Embryonic facial prominence (tissue), 1 donor: ENCODE measurements around the gene TNNT1.
"Not testable (repeated sequence)": the region's sequence is repeated elsewhere in the genome, so short reads cannot be mapped to it uniquely, and the experiment has no call there.

Source experiments
- DNase-seq: peaks from one replicate; pipeline ENCODE4 v3.0.0-alpha.2; 2016; ENCODE audit errors: extremely low spot score

TNNT1 gene, protein sequence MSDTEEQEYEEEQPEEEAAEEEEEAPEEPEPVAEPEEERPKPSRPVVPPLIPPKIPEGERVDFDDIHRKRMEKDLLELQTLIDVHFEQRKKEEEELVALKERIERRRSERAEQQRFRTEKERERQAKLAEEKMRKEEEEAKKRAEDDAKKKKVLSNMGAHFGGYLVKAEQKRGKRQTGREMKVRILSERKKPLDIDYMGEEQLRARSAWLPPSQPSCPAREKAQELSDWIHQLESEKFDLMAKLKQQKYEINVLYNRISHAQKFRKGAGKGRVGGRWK

DNA sequence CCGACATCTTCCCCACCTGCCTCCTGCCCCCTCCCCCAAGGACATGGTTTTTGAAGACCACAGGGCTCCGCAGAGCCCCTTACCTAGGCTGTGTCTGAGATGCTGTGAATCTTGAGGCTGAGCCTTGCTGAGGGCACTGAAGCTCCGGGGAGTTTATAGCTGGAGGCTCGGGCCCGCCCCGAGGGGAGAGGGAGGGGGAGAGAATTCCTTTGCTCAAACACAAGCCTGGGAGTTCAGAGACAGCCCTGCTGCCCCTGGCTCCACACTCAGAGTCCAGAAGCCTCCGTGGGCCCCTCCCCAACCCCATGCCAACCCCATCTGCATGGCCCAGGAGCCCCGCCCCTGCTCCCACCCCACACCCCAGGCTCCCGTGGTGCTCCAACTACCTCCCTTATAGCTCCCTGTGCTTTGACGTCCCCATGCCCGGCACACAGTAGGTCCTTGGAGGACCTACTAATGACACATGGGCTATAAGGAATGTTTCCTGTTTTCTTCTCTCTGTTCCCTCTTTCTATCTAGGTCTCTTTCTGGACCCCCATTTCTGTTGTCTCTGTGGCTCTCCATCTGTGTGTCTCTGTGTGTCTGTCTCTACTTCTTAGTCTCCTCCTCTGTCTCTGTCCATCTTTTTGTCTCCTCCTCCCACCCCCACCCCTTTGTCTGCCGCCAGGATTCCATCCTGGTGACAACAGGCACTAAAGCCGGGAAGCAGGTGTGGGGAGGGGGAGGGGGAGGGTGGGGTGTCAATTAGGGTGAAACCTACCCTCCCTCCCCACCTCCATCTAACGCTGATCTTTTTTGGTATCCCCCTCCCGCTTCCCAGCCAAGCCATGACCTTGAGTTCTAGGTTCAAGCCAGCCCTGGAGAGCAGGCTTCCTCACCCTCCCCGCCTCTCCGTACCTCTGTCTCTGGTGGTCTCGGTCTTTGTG is at the start of gene TNNT1:
Gene TNNT1, minus strand, starts transcription at position 129 of the 926 bp plus-strand sequence. CDS start 2,049 bp downstream, outside the sequence.
- no peak for DNase-seq

DNA sequence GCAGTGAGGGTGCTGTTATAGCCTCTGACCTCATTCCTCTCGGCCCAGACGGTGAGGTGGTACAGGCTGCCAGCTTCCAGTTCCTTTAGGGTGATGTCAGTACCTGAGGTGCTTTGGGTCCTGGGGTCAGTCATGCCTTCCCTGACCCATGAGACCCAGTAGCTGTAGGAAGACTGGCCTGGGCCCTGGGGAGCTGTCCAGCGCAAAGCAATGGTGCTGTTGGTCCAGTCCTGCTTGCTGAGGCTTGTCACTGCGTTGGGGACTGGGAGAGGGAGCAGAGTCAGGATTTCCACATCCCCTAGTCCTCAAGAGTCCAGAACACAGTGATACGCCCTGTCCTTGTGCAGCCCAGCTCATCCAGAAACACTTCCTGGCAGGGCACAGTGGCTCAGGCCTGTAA is 49.6 kb upstream of the TNNT1 start:
- DNase-seq, result no peak

GRCh38 chr19:55197528-55197927 is 48.5 kb upstream of the TNNT1 start:
- DNase-seq, result no peak

GRCh38 chr19:55196803-55197202 is 47.8 kb upstream of the TNNT1 start:
- no peak for DNase-seq

DNA sequence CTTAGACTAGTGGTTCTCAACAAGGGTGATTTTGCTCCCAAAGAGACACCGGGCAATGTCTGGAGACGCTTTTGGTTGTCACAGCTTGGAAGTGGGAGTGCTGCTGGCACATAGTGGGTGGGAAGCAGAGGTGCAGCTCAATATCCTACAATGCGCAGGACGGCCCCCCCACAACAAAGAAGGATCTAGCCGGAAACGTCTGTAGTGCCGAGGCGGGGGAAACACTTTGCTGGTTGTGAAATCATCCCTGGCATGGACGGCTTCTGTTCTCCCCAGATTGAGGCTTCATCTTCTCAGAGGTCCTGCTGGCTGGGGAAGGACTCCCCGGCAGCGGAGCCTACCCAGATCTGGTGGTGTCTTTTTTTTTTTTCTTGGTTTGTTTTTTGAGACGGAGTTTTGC is 44.5 kb upstream of the TNNT1 start:
- DNase-seq, result no peak

DNA sequence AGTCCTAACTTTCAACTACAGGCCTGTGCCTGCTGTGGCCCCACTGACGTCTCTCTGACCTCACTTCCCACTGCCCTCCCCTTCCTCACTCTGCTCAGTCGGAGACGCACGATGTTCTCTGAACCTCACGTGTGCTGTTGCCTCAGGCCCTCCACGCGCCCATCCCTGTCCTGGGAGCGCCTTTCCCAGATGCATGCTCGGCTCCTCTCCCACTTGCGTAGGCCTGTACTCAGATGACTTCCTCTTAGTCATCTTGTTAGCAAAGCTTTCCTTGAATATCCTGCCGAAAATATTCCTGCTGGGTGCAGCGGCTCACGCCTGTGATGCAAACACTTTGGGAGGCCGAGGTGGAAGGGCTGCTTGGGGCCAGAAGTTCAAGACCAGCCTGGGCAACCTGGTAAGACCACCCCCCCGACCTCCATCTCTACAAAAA is 40.4 kb upstream of the TNNT1 start:
- no peak for DNase-seq

GRCh38 chr19:55188625-55189024 is 39.6 kb upstream of the TNNT1 start:
- DNase-seq, result no peak

- DNase-seq, result no peak
Measured at GRCh38 chr19:55186080-55186479, 37.1 kb upstream of the TNNT1 start.

- DNase-seq, result no peak
Measured at GRCh38 chr19:55181740-55182139, 32.7 kb upstream of the TNNT1 start.

- no peak for DNase-seq
Measured at GRCh38 chr19:55179606-55180484, 30.8 kb upstream of the TNNT1 start, which contains the start of gene SYT5. TSS of gene SYT5 (minus strand) at chr19:55180289. CDS start at chr19:55179041, 1,248 bp downstream.

GRCh38 chr19:55178781-55179599 is 30.0 kb upstream of the TNNT1 start:
- DNase-seq, result no peak

GRCh38 chr19:55176076-55176475 is 27.1 kb upstream of the TNNT1 start:
- DNase-seq, result no peak

DNA sequence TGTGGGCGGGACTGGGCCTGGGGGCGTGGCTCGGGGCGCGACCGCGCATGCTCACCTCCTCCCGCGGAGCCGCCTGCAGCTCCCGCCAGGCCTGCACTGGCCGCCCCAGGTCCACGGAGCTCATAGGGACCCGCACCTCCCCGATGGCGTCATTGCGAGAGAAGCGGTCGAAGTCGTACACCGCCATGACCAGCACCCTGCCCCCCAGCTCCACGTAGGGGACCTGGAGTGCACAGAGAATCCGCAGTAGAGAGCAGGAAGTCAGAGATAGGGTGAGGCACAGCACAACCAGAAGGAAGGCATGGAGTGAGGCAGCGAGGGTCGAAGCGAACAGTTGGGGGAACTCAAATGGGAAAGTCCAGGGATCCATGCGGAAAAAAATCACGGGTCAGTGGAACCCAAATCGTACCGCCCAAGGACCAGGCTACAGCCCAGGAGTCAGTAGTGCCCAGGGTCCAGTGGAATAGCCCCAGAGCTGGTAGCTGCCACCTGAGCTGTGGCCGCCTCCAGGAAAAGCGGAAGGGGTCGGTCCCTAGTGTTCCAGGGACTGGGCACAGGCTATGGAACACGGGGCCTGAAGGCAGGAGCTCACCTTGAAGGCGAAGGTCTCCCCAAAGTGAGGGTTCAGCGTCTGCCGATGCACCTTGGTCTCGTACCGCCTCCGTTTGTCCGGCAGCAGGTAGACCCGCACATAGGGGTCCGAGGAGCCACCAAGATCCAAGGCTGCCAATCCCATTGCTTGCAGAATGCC is 26.3 kb upstream of the TNNT1 start:
- no peak for DNase-seq

GRCh38 chr19:55174425-55175116 is 25.6 kb upstream of the TNNT1 start:
- DNase-seq, result no peak

- no peak for DNase-seq
Measured at GRCh38 chr19:55173714-55174409, 24.9 kb upstream of the TNNT1 start.

GRCh38 chr19:55173186-55173713 is 24.2 kb upstream of the TNNT1 start:
- no peak for DNase-seq

GRCh38 chr19:55172741-55173140 is 23.7 kb upstream of the TNNT1 start:
- DNase-seq, result no peak

DNA sequence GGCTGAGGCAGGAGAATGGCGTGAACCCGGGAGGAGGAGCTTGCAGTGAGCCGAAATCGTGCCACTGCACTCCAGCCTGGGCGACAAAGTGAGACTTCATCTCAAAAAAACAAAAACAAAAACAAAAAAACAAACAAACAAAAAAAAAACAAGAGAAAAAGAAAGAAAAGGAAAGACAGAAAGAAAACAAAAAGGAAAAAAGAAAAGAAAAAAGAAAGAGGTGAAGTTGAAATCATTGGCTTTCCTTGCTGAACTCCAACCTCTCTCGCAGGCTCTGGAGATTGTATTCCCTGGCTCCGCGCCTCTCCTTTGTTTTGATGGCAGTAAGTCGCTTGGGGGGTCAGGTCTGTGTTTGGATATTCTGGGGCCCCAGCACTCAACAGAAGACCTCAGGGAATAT is 23.3 kb upstream of the TNNT1 start:
- DNase-seq, result not testable (repeated sequence)

DNA sequence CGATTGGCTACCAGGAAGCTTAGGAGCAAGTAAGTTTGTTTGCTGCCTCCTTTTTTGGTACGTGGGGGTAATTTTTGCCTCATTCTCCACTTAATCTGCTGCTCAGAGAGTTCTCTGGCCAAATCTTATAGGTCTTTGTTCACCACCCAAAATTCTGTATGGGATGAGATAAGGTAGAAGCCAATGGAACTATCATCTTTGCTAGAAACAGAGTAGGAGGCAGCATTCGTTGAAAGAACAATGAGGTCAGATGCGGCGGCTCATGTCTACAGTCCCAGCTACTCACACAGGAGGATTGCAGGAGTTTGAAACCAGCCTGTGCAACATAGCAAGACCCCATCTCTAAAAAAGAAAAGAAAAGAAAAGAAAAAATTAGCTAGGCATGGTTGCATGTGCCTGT is 22.4 kb upstream of the TNNT1 start:
- no peak for DNase-seq
